K562 (cell line): ENCODE data around the gene TXLNG.

ENCODE experiments used
- ATF2 ChIP-seq: sonication (generic); formaldehyde crosslinking; IDR thresholded peaks from 2 replicates; pipeline ENCODE4 v1.8.1; 2022; ENCODE audit warnings: missing genetic modification reagents
- CBFA2T2 ChIP-seq: fragments of 450-650 bp; conservative IDR thresholded peaks from 2 replicates; pipeline ENCODE4 v1.6.1; 2017; ENCODE audit warnings: mild to moderate bottlenecking
- ELF1 ChIP-seq: fragments of 200-800 bp; sonication (Bioruptor generic); IDR thresholded peaks from 2 replicates; pipeline ENCODE4 v1.6.1; 2016; ENCODE audit warnings: missing genetic modification characterization, missing compliant biosample characterization
- EP300 ChIP-seq: IDR thresholded peaks from 2 replicates; pipeline ENCODE4 v1.6.1; 2012; ENCODE audit warnings: low read length, improper control_type of control experiment
- FOXK2 ChIP-seq, 2 experiments: fragments of 450-650 bp; IDR thresholded peaks in 1 of 2; conservative IDR thresholded peaks in 1 of 2; 2 replicates each; pipeline ENCODE4 v1.6.1; 2016; ENCODE audit warnings: low read depth in 2 of 2, mild to moderate bottlenecking in 1 of 2
- FOXP4 ChIP-seq: sonication (generic); formaldehyde crosslinking; IDR thresholded peaks from 2 replicates; pipeline ENCODE4 v1.8.0; 2022; ENCODE audit warnings: mild to moderate bottlenecking, missing genetic modification reagents, borderline replicate concordance
- KLF6 ChIP-seq: fragments of 250-450 bp; sonication (Bioruptor Pico); IDR thresholded peaks from 2 replicates; pipeline ENCODE4 v1.4.0; 2020; ENCODE audit warnings: mild to moderate bottlenecking, moderate library complexity, borderline replicate concordance
- POLR2A ChIP-seq: fragments of 450-650 bp; conservative IDR thresholded peaks from 2 replicates; pipeline ENCODE4 v1.6.1; 2016
- SIRT6 ChIP-seq: IDR thresholded peaks from one replicate; pipeline ENCODE4 v1.6.1; 2012; ENCODE audit warnings: low read depth, mild to moderate bottlenecking, control low read depth, inconsistent platforms, low read length, moderate library complexity
- THRB ChIP-seq: fragments of 450-650 bp; formaldehyde crosslinking; conservative IDR thresholded peaks from 2 replicates; pipeline ENCODE4 v1.4.0; 2022; ENCODE audit warnings: mild to moderate bottlenecking, missing genetic modification characterization
- TSHZ1 ChIP-seq: fragments of 250-450 bp; sonication (Bioruptor Pico); IDR thresholded peaks from 2 replicates; pipeline ENCODE4 v1.4.0; 2020; ENCODE audit warnings: mild to moderate bottlenecking, moderate library complexity
- XRCC4 ChIP-seq: IDR thresholded peaks from one replicate; pipeline ENCODE4 v1.6.1; 2011; ENCODE audit not compliant: insufficient read depth, insufficient read length; ENCODE audit errors: extremely low read depth
- ZNF583 ChIP-seq: fragments of 250-450 bp; sonication (Bioruptor Pico); IDR thresholded peaks from 2 replicates; pipeline ENCODE4 v1.4.0; 2020

GRCh38 chrX:16770970-16771482, 15.2 kb upstream of the TXLNG start:
- TF ChIP-seq THRB (CRISPR knock-in tag) (no peak), CBFA2T2 (no peak), FOXP4 (CRISPR knock-in tag) (no peak), SIRT6 (no peak), KLF6 (CRISPR knock-in tag) (no peak), POLR2A (no peak), ZNF583 (CRISPR knock-in tag) (no peak), ATF2 (CRISPR knock-in tag) (no peak), XRCC4 (no peak), EP300 (no peak), TSHZ1 (CRISPR knock-in tag) (no peak), FOXK2 (conservative IDR thresholded peaks at IDR 0.05 in 1 of 2, IDR thresholded peaks at IDR 0.05 in 1 of 2; ENCODE audit: low read depth in 2 of 2) (no peak), ELF1 (tag) (no peak)
